T-helper 1 cell treated with Interleukin-12 subunit alpha and Interleukin-12 subunit beta and Interleukin-4 antibody, amounts not matched to agents 30 μg/mL and 1 μg/mL, for 36 hours (primary cell): Measurements from ENCODE around the gene MAML2.

Source experiments
- H3K27ac Mint-ChIP-seq: one replicate; pipeline ENCODE4 v1.8.0; 2021; ENCODE audit warnings: mild to moderate bottlenecking, mixed read lengths
- H3K27me3 Mint-ChIP-seq: one replicate; pipeline ENCODE4 v1.8.0; 2021; ENCODE audit warnings: low read depth, mixed read lengths
- H3K36me3 Mint-ChIP-seq: one replicate; pipeline ENCODE4 v1.8.0; 2021; ENCODE audit warnings: low read depth, mixed read lengths
- H3K4me1 Mint-ChIP-seq: one replicate; pipeline ENCODE4 v1.8.0; 2021; ENCODE audit warnings: low read depth, mixed read lengths
- H3K4me3 Mint-ChIP-seq: one replicate; pipeline ENCODE4 v1.8.0; 2021; ENCODE audit warnings: mild to moderate bottlenecking, moderate library complexity, mixed read lengths
- H3K9me3 Mint-ChIP-seq: one replicate; pipeline ENCODE4 v1.8.0; 2021; ENCODE audit warnings: mixed read lengths

MAML2 gene

DNA sequence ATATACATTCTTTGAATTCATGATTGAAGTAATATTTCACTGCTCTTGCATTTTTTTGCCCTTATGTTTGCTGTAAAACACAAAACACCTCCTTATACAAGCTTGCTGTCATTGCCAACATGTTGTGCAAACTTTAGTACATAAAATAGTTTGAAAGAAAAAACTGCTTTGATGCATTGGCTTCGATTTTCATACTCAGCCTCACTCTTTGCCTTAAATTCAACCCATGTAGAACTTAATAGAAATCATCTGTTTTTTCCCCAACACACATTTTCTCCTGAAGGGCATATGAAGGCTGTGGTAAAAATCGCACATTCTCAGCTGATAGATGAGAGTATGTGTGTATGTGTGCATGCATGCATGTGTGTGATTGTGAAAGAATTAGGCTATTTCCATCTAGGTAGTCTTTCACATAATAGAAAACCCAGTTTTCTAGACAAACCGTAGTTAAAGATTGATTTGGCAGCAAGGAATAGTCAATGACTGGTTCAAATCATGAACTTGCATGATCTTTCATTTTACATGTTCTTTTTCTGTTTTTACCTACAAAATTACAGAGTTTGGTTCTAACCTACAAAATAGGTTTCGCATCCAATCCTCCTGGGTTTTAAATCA is 346.3 kb downstream of the MAML2 start:
- no peak overlapping the region for H3K27ac Mint-ChIP-seq
- H3K27me3 Mint-ChIP-seq, result no peaks in the 10 kb centered on the region
- no peaks in the 10 kb centered on the region for H3K9me3 Mint-ChIP-seq
- H3K4me1 Mint-ChIP-seq, result peaks cover 6% of the 10 kb centered on the region
- peaks cover under 1% of the 10 kb centered on the region for H3K36me3 Mint-ChIP-seq
- H3K4me3 Mint-ChIP-seq, result no peak overlapping the region

DNA sequence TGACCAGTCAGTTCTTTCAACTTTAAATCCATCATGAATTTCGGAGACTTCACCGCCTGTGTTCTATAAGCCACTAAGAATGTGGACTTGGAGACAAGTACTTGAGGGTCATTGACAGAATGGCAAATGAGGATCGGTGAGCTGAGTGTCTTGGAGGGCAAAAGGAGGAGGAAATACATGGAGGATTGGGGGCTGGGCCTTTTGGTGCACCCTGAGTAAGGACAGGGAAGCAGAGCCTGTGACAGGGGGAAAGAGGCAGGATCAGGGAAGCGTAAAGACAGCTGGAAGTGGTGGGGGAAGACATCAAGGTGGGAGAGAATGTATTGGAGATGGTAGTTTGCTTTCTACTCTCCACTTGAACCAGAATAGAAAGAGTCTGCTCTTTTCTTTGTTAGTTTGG is 348.7 kb downstream of the MAML2 start:
- Mint-ChIP-seq H3K4me1 (peaks cover 9% of the 10 kb centered on the region), H3K9me3 (no peaks in the 10 kb centered on the region), H3K27ac (no peak overlapping the region), H3K27me3 (no peaks in the 10 kb centered on the region), H3K4me3 (no peak overlapping the region), H3K36me3 (peaks cover 8% of the 10 kb centered on the region)

DNA sequence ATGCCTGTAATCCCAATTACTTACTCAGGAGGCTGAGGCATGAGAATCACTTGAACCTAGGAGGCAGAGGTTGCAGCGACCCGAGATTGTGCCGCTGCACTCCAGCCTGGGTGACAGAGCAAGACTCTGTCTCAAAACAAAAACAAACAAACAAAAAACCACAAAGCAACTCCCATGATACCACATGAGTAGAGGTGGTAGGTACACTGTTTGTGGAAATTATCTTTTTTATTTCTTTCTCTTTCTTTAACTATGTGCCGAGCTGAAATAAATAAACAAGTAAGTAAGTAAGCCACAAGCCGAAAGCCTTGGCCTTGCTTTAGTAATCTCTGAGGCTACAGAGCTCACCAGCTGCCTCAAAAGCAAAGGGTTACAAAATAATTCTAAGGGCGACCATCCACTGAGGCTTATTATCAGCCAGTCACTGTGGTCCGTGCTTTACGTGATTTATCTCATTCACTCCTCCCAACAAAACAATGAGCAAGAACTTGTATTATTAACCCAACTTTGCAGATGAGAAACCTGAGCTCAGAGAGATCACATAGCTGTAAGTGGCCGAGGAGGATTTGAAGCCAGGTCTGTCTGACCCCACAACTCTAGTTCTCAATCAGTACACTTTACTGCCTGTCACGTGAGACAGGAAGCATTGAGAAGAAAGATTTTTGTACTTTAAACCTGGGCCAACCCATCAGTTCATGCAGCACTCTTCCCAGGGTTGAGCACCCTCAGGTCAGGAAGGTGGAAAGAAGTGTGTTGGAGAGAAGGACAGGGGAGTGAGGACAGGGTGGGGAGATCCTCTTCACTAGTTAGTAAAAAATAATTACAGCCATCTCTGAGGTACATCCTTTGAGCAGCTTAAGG is 349.3 kb downstream of the MAML2 start:
- H3K4me1 Mint-ChIP-seq, result peaks cover 9% of the 10 kb centered on the region
- H3K27me3 Mint-ChIP-seq, result no peaks in the 10 kb centered on the region
- peaks cover 12% of the 10 kb centered on the region for H3K36me3 Mint-ChIP-seq
- H3K9me3 Mint-ChIP-seq, result no peaks in the 10 kb centered on the region
- H3K27ac Mint-ChIP-seq, result no peak overlapping the region
- no peak overlapping the region for H3K4me3 Mint-ChIP-seq

DNA sequence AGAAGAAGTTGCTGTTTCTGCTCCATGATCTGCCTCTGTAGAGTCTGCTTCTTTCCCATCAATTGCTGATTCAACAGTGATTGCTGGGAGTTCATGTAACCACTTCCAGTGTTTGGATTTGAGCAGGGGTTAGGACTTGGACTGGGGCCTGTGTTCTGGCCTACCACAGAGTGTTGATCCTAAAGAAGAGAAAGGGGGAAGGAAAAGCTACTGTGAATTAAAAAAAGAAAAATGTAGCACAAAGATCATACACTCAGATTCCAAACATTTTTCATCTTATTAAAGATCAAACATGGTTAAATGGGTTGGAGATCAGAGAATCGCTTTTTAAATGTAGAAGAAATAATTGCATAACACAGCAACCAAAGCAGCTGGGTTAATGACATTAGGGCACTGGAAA is 351.4 kb downstream of the MAML2 start:
- no peaks in the 10 kb centered on the region for H3K9me3 Mint-ChIP-seq

DNA sequence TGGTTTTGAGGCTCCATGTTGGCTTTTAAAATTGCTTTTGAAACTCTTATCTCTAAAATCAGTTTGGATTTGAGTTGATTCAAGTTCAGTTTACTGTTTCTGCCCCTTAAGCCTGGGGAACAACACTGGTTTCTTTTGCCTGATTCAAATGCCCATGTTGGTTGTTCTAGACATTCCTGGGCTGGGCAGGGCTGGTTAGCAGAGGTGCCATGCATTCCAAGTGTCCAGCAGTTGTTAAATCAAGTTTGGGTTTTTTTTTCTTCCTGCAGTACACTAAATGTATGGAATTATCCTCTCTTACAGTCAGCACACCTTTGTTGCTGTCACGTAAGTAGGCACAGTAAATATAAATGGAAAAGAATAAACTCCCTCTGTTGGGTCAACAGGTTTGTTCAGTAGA is 351.9 kb downstream of the MAML2 start:
- Mint-ChIP-seq H3K4me1 (peaks cover 9% of the 10 kb centered on the region), H3K27ac (no peak overlapping the region), H3K9me3 (no peaks in the 10 kb centered on the region), H3K36me3 (peaks cover 18% of the 10 kb centered on the region), H3K27me3 (no peaks in the 10 kb centered on the region), H3K4me3 (no peak overlapping the region)

More for the DNA sequence above, 351.4 kb downstream of the MAML2 start:
- H3K4me3 Mint-ChIP-seq, result no peak overlapping the region
- H3K4me1 Mint-ChIP-seq, result peaks cover 9% of the 10 kb centered on the region
- no peak overlapping the region for H3K27ac Mint-ChIP-seq
- no peaks in the 10 kb centered on the region for H3K27me3 Mint-ChIP-seq
- peaks cover 18% of the 10 kb centered on the region for H3K36me3 Mint-ChIP-seq

DNA sequence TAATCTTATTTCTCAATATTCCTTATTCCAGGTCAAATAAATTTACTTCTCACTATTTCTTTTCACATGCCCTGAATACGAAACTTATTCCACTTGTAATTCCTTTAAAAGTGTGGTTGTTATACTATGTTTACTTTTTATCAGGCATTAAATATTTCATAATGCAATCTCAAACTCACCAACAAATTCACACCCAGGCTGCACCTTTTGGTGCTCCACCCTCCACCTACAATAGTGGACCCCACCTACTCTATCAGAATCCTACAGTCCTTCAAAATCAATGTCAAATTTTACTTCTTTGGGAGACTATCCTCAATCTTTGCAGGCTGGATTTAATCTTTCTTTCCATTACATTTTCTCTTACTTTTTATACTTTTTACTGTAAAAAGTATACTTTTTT is 353.2 kb downstream of the MAML2 start:
- Mint-ChIP-seq H3K27ac (no peak overlapping the region), H3K4me1 (peaks cover 9% of the 10 kb centered on the region), H3K36me3 (peaks cover 23% of the 10 kb centered on the region), H3K9me3 (no peaks in the 10 kb centered on the region), H3K4me3 (no peak overlapping the region), H3K27me3 (no peaks in the 10 kb centered on the region)

DNA sequence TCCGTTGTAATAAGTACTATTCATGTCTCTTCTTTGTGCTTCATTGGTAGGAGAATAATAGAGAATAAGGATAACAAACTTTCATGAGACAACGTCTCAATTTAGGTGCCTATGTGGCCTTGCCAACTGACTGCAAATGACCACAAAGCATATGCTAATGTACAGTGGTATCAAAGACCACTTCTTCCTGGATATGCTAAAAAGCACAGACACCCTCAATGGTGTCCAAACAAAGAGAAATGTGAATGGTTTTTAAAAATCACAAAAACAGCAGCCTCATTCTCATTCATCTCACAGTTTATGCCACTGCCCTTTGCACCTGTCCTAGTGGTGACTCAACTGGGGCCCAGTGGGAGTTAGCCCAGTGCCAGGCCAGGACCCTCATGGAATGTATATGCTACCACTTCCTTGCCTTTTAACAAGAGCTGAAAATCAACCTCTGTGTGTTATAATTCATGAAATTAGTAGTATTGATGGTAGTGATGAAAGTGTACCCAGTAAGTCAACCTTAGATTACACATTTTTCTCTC is 353.9 kb downstream of the MAML2 start:
- no peaks in the 10 kb centered on the region for H3K9me3 Mint-ChIP-seq
- H3K27me3 Mint-ChIP-seq, result no peaks in the 10 kb centered on the region
- no peak overlapping the region for H3K4me3 Mint-ChIP-seq
- peaks cover 25% of the 10 kb centered on the region for H3K36me3 Mint-ChIP-seq
- H3K4me1 Mint-ChIP-seq, result peaks cover 6% of the 10 kb centered on the region
- no peak overlapping the region for H3K27ac Mint-ChIP-seq

DNA sequence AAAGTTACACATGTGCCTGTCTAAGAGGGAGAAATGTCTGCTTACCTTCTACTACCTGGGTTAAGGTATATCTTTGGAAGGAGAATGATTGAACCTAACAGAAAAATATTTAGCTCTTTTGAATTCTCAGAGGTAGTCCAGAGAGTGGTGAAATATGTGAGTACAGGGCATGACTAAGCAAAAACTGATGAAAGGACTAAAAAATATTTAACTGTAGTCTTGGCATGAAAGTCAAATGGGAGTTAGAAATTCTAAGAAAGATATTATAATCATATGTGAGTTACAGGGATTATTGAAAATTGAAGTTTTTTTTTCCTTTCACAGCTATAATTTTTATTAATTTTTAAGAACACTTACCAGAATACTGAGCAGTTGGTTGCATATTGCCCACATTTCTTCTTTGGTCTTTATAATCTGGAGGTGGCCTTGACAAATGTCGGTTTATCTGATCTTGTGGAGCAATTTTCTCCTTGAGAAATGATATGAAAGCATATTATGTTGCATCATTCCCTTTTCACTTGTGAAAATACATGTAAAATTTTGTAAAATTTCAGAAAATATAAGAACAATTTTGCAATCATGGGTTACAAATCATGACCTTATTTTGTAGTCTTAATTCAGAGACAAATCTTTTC is 357.7 kb downstream of the MAML2 start:
- Mint-ChIP-seq H3K27ac (no peak overlapping the region), H3K36me3 (peaks cover 26% of the 10 kb centered on the region), H3K9me3 (no peaks in the 10 kb centered on the region), H3K27me3 (no peaks in the 10 kb centered on the region), H3K4me3 (no peak overlapping the region), H3K4me1 (no peaks in the 10 kb centered on the region)

DNA sequence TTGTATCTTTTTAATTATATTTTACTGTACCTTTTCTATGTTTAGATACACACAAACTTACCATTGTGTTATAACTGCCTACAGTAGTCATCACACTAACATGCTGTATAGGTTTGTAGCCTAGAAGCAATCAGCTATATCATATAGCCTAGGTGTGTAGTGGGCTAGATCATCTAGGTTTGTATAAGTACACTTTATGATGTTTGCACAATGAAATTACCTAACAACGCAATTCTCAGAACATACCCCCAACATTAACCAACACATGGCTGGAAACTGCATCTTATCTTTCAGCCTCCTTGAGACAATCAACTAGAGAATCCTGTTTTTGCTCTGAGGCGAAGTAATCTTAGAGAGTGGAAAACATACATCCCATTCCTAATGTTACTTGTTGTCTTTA is 358.9 kb downstream of the MAML2 start:
- Mint-ChIP-seq H3K4me3 (no peak overlapping the region), H3K27me3 (no peaks in the 10 kb centered on the region), H3K36me3 (peaks cover 26% of the 10 kb centered on the region), H3K9me3 (no peaks in the 10 kb centered on the region), H3K27ac (no peak overlapping the region), H3K4me1 (no peaks in the 10 kb centered on the region)

DNA sequence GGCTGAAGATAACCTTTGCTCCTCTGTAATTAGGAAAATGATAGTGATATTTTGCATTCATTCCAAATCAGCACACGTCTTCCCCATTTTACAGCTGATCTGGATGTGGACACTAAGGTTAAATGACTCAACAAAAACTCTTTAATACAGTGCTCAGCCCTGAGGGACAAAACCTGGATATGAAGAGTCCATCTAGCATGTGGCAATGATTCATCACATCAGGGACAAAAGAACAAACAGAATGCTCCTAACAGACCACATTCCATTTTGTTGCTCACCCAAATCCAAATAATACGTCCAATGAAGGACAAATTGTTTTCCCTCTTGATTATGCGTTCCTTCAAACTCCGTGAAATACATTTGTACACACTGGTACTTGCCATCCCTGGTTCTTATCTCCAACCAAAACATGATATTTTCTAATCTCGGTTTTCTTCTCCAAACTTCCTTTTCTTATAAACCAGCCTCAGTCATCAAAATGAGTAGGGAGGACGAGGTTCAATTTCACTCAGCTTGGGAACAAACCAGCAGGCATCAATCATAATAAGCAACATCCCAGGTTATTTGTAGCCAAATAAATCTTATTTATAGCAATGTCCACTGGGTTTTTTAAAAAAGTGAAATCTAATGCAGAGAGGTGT is 365.3 kb downstream of the MAML2 start:
- no peaks in the 10 kb centered on the region for H3K9me3 Mint-ChIP-seq
- no peak overlapping the region for H3K27ac Mint-ChIP-seq
- no peaks in the 10 kb centered on the region for H3K4me1 Mint-ChIP-seq
- H3K4me3 Mint-ChIP-seq, result no peak overlapping the region
- H3K36me3 Mint-ChIP-seq, result peaks cover 18% of the 10 kb centered on the region
- H3K27me3 Mint-ChIP-seq, result no peaks in the 10 kb centered on the region

DNA sequence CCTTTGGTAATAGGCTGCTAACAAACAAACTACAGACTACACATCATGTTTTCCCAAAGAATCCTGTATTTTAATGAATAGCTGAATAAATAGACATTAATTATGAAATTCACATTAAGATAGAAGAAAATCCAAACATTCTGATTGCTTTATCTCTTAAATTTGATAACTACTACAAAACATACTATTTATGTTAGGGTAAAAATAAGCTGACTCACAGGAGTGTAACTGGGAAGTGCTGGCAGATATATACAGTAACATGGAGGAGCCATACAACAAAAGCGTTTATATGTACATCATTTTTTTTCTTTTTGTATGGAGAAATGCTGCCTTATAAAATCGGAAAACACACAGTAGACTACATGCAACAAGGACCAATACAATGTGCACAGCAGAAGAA is 366.4 kb downstream of the MAML2 start:
- H3K36me3 Mint-ChIP-seq, result peaks cover 18% of the 10 kb centered on the region
- no peak overlapping the region for H3K27ac Mint-ChIP-seq
- H3K4me3 Mint-ChIP-seq, result no peak overlapping the region
- H3K9me3 Mint-ChIP-seq, result no peaks in the 10 kb centered on the region
- no peaks in the 10 kb centered on the region for H3K27me3 Mint-ChIP-seq
- H3K4me1 Mint-ChIP-seq, result no peaks in the 10 kb centered on the region

DNA sequence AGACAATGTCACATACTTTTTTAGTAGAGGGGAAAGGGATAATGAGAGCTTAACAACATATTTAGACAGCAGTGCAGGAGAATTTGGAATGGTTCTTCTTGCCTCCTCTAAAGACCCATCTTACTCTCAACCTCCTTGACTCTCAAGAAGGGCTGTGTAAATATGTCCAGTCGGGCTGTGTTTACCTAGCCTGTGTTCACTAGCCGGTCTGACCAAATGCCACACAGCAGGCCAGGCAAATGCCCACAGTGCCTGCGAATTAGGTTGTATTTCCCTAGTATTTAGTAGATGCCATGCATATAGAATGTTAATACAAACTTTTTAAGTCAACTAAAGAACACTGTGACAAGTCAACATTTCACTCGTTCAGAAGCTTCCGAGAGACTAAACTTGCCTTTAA is 367.7 kb downstream of the MAML2 start:
- H3K4me1 Mint-ChIP-seq, result no peaks in the 10 kb centered on the region
- H3K4me3 Mint-ChIP-seq, result no peak overlapping the region

DNA sequence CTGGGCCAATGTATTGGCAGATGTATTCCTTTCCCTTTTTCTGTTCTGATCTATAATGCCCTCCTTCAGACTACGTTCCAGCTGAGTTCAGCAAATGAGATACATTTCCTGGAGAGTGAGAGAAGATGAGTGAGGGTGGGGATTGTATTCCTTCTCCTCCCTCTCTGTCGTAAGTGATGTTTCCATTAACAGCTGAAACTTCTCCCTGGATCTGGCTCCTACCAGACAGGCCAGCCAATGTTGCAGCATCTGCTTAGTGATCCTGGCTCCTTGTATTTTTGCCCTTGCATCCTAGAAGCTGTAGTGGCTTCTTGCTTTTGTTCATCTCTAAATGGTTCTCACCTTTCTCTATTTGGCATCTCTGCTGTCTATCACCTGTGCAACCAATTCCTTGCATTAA is 370.9 kb downstream of the MAML2 start:
- no peak overlapping the region for H3K4me3 Mint-ChIP-seq
- H3K27me3 Mint-ChIP-seq, result peaks cover 6% of the 10 kb centered on the region
- no peaks in the 10 kb centered on the region for H3K9me3 Mint-ChIP-seq
- no peaks in the 10 kb centered on the region for H3K4me1 Mint-ChIP-seq
- H3K36me3 Mint-ChIP-seq, result no peaks in the 10 kb centered on the region
- no peak overlapping the region for H3K27ac Mint-ChIP-seq

More for the DNA sequence above, 367.7 kb downstream of the MAML2 start:
- Mint-ChIP-seq H3K27ac (no peak overlapping the region), H3K36me3 (peaks cover 13% of the 10 kb centered on the region), H3K27me3 (peaks cover 5% of the 10 kb centered on the region), H3K9me3 (no peaks in the 10 kb centered on the region)

DNA sequence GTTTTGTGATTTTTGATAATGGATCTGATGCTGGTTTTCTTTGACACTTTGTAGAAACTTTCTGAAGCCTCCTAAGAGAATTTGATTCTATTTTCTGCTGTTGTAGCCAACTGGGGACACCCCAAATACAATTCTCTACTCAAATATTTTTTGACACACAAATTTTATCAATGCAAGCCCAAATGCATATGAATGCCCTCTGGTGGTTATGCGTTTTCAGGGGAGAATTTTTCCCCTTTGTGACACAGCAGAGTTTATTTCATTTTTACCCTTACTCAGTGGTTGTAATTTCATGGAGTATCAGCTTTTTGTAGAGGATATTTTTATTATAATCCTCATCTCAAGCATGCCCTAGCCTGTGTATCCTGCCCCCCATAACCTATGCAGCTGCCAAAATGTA is 374.4 kb downstream of the MAML2 start:
- no peak overlapping the region for H3K4me3 Mint-ChIP-seq
- H3K9me3 Mint-ChIP-seq, result no peaks in the 10 kb centered on the region
- H3K27me3 Mint-ChIP-seq, result peaks cover 6% of the 10 kb centered on the region
- H3K4me1 Mint-ChIP-seq, result no peaks in the 10 kb centered on the region
- no peak overlapping the region for H3K27ac Mint-ChIP-seq
- no peaks in the 10 kb centered on the region for H3K36me3 Mint-ChIP-seq
